SK-N-SH (cell line): Measurements from ENCODE around the gene DTNA. TPM values are rescaled to one million over a fixed set of nuclear protein-coding genes. Genes with fewer than 3 reads are reported as not detected.

Experiments used
- CTCF ChIA-PET: fragments of 300-600, 350-600 bp; formaldehyde crosslinking; extraction: SDS; loops from one replicate; lab custom pipeline; 2021; lab: Yijun Ruan, JAX
- POLR2A ChIA-PET: fragments of 350-600 bp; sonication (Branson Sonifier 250); formaldehyde crosslinking; extraction: SDS; loops from one replicate; lab custom pipeline; 2020; ENCODE audit warnings: antibody characterized with exemption, inconsistent platforms; lab: Yijun Ruan, JAX
- DNase-seq: peaks from one replicate; pipeline ENCODE4 v3.0.0; 2012
- H2AFZ ChIP-seq: fragments of 200-600 bp; sonication (generic); 2 replicates; pipeline ENCODE4 v1.8.1; 2016; ENCODE audit warnings: antibody characterized with exemption, mild to moderate bottlenecking, low read depth
- H3F3A ChIP-seq: fragments of 200-600 bp; sonication (generic); replicated peaks from 2 replicates; pipeline ENCODE3; 2016; ENCODE audit warnings: antibody characterized with exemption, mild to moderate bottlenecking; ENCODE audit not compliant: insufficient read depth
- H3K27ac ChIP-seq, 2 experiments: fragments of 200-500 bp in 1 of 2; fragments of 200-600 bp in 1 of 2; sonication (Bioruptor generic) in 1 of 2; sonication (generic), shearing (Covaris generic) in 1 of 2; 2 replicates each; pipeline versions ENCODE4 v1.5.1 to v1.6.1; 2014 to 2016; ENCODE audit warnings: low read depth in 2 of 2, inconsistent platforms in 1 of 2, low read length in 1 of 2, mild to moderate bottlenecking in 1 of 2, mixed read lengths in 1 of 2
- H3K27me3 ChIP-seq: fragments of 200-600 bp; sonication (generic), shearing (Covaris generic); 2 replicates; pipeline ENCODE4 v1.6.1; 2016; ENCODE audit warnings: mixed run types; ENCODE audit not compliant: insufficient read depth
- H3K36me3 ChIP-seq, 2 experiments: fragments of 200-500 bp in 1 of 2; fragments of 200-600 bp in 1 of 2; sonication (Bioruptor generic) in 1 of 2; sonication (generic) in 1 of 2; replicated peaks in 1 of 2; 2 replicates each; pipeline versions ENCODE3 to v1.5.1; 2014 to 2016; ENCODE audit warnings: low read length in 1 of 2, mild to moderate bottlenecking in 1 of 2; ENCODE audit not compliant: insufficient read depth in 2 of 2, control insufficient read depth in 1 of 2
- H3K4me1 ChIP-seq, 2 experiments: fragments of 200-500 bp in 1 of 2; fragments of 200-600 bp in 1 of 2; sonication (Bioruptor generic) in 1 of 2; sonication (generic), shearing (Covaris generic) in 1 of 2; 2 replicates each; pipeline versions ENCODE4 v1.5.1 to v1.6.1; 2014 to 2016; ENCODE audit warnings: low read depth in 1 of 2, low read length in 1 of 2, mixed run types in 1 of 2; ENCODE audit not compliant: insufficient read depth in 2 of 2, control insufficient read depth in 1 of 2
- H3K4me2 ChIP-seq: fragments of 200-600 bp; sonication (generic), shearing (Covaris generic); 2 replicates; pipeline ENCODE4 v1.6.1; 2017; ENCODE audit warnings: mixed run types
- H3K4me3 ChIP-seq, 2 experiments: fragments of 200-500 bp in 1 of 2; fragments of 200-600 bp in 1 of 2; sonication (Bioruptor generic) in 1 of 2; sonication (generic), shearing (Covaris generic) in 1 of 2; 2 replicates each; pipeline versions ENCODE4 v1.5.1 to v1.8.1; 2014 to 2016; ENCODE audit warnings: low read depth in 2 of 2, inconsistent platforms in 1 of 2, low read length in 1 of 2, mild to moderate bottlenecking in 1 of 2, mixed read lengths in 1 of 2, moderate library complexity in 1 of 2
- H3K79me2 ChIP-seq: fragments of 200-600 bp; sonication (generic); 2 replicates; pipeline ENCODE4 v1.8.1; 2017; ENCODE audit warnings: mild to moderate bottlenecking; ENCODE audit not compliant: insufficient read depth
- H3K9ac ChIP-seq: fragments of 200-600 bp; sonication (generic); 2 replicates; pipeline ENCODE4 v1.6.1; 2017; ENCODE audit warnings: mixed run types
- H3K9me2 ChIP-seq: fragments of 200-600 bp; sonication (generic); 2 replicates; pipeline ENCODE4 v1.6.1; 2017; ENCODE audit warnings: mixed run types
- H3K9me3 ChIP-seq: fragments of 200-600 bp; sonication (generic); 2 replicates; pipeline ENCODE4 v1.6.1; 2017; ENCODE audit warnings: mixed run types, mild to moderate bottlenecking, moderate library complexity
- H4K20me1 ChIP-seq: fragments of 200-600 bp; sonication (generic); 2 replicates; pipeline ENCODE4 v1.6.1; 2017; ENCODE audit warnings: mild to moderate bottlenecking, mixed run types; ENCODE audit not compliant: insufficient read depth
- CHD2 ChIP-seq: fragments of 150-350 bp; IDR thresholded peaks from 2 replicates; pipeline ENCODE4 v1.6.1; 2018; ENCODE audit warnings: low read length; ENCODE audit not compliant: partially characterized antibody
- ELF1 ChIP-seq: IDR thresholded peaks from 2 replicates; pipeline ENCODE4 v1.4.0; 2012
- FOSL2 ChIP-seq: IDR thresholded peaks from 2 replicates; pipeline ENCODE4 v1.4.0; 2012; ENCODE audit warnings: low read depth, mild to moderate bottlenecking, moderate library complexity, borderline replicate concordance
- FOXJ3 ChIP-seq: sonication (generic); formaldehyde crosslinking; IDR thresholded peaks from 2 replicates; pipeline ENCODE4 v1.5.1; 2020; ENCODE audit warnings: mild to moderate bottlenecking, missing genetic modification reagents
- FOXM1 ChIP-seq: IDR thresholded peaks from 2 replicates; pipeline ENCODE4 v1.4.0; 2012; ENCODE audit warnings: low read depth, mild to moderate bottlenecking
- GATA2 ChIP-seq: sonication (generic); formaldehyde crosslinking; IDR thresholded peaks from 2 replicates; pipeline ENCODE4 v1.5.0; 2020; ENCODE audit warnings: mild to moderate bottlenecking, missing genetic modification reagents
- IRF3 ChIP-seq: fragments of 150-350 bp; IDR thresholded peaks from 2 replicates; pipeline ENCODE4 v1.6.1; 2016; ENCODE audit warnings: mild to moderate bottlenecking, low read depth, low read length
- JUND ChIP-seq: IDR thresholded peaks from 2 replicates; pipeline ENCODE4 v1.4.0; 2012
- NRF1 ChIP-seq: IDR thresholded peaks from 2 replicates; pipeline ENCODE4 v1.6.1; 2012; ENCODE audit warnings: low read depth, mild to moderate bottlenecking, low read length
- RAD21 ChIP-seq: IDR thresholded peaks from 2 replicates; pipeline ENCODE4 v1.6.1; 2012; ENCODE audit warnings: mild to moderate bottlenecking, low read length
- SMC3 ChIP-seq: IDR thresholded peaks from 2 replicates; pipeline ENCODE4 v1.6.1; 2012; ENCODE audit warnings: low read depth, low read length, improper control_type of control experiment
- TAF1 ChIP-seq: IDR thresholded peaks from 2 replicates; pipeline ENCODE4 v1.6.1; 2012; ENCODE audit warnings: low read depth, mild to moderate bottlenecking, low read length, moderate library complexity, borderline replicate concordance
- TCF12 ChIP-seq: IDR thresholded peaks from 2 replicates; pipeline ENCODE4 v1.4.0; 2012
- TEAD4 ChIP-seq: IDR thresholded peaks from 2 replicates; pipeline ENCODE4 v1.4.0; 2012; ENCODE audit warnings: mild to moderate bottlenecking, borderline replicate concordance; ENCODE audit not compliant: insufficient read depth
- YY1 ChIP-seq: IDR thresholded peaks from 2 replicates; pipeline ENCODE4 v1.4.0; 2012; ENCODE audit warnings: low read depth, mild to moderate bottlenecking
- polyA plus RNA-seq, 3 experiments: library from polyadenylated mRNA; depleted of rRNA; stranded (reverse); fragments of >200 nt; gene quantifications; 2 replicates each; pipeline ENCODE4 v1.2.3, GENCODE V29; 2012
- TF ChIP-seq, protein P1 (sequence below): IDR thresholded peaks from 2 replicates; pipeline ENCODE4; 2012
- TF ChIP-seq, protein P2 (sequence below): fragments of 200-600 bp; sonication (generic); IDR thresholded peaks from 2 replicates; pipeline ENCODE4 v1.6.1; 2017; ENCODE audit warnings: antibody characterized with exemption, mild to moderate bottlenecking, moderate library complexity
- TF ChIP-seq, protein P3 (sequence below): IDR thresholded peaks from 2 replicates; pipeline ENCODE4 v1.4.0; 2012; ENCODE audit warnings: low read depth, borderline replicate concordance
- TF ChIP-seq, protein P4 (sequence below): IDR thresholded peaks from 2 replicates; pipeline ENCODE4 v1.4.0; 2012; ENCODE audit warnings: low read depth

The DTNA gene
- polyA plus RNA-seq, 1 of the 3 experiments (the other 2 are of a cell fraction), result 7.9 TPM

DNA sequence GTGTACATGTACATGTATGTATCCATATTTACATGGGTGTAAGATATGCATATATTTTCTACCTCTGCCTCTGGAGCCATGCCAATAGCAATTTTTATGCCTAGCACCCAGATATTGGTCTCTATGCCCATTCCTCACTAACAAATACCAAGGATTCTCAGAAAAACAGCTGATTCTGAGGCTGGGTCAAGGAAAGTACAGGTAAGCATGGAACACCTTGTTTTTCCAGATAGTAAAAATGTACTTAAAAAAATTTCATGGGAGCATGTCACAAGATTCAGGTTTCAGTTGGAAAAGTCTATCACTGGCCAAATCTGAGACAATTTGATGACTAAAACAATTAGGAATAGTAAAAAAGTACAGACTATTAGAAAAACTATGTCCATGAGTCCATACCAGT lies 216.6 kb downstream of the DTNA start:
- Histone ChIP-seq H3K27ac (no peak overlapping the region), H3K27me3 (no peaks in the 10 kb centered on the region), H3K9ac (no peak overlapping the region), H3K4me2 (no peak overlapping the region), H3K4me1 (0 out of 4 replicates have a peak, but pooled peaks cover 0 to 4% of the 10 kb centered on the region in 2 experiments), H3K36me3 (no peaks in the 10 kb centered on the region), H4K20me1 (no peaks in the 10 kb centered on the region), H3K9me3 (no peaks in the 10 kb centered on the region), H3K4me3 (no peak overlapping the region), H3F3A (no peaks in the 10 kb centered on the region), H3K79me2 (no peaks in the 10 kb centered on the region), H2AFZ (no peak overlapping the region), H3K9me2 (no peaks in the 10 kb centered on the region)
- no peak for DNase-seq
- TF ChIP-seq GATA2 (CRISPR knock-in tag), result no peak
- TF ChIP-seq CHD2, result no peak
- TF ChIP-seq, protein P1, sequence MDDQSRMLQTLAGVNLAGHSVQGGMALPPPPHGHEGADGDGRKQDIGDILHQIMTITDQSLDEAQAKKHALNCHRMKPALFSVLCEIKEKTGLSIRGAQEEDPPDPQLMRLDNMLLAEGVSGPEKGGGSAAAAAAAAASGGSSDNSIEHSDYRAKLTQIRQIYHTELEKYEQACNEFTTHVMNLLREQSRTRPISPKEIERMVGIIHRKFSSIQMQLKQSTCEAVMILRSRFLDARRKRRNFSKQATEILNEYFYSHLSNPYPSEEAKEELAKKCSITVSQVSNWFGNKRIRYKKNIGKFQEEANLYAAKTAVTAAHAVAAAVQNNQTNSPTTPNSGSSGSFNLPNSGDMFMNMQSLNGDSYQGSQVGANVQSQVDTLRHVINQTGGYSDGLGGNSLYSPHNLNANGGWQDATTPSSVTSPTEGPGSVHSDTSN, result no peak
- TF ChIP-seq RAD21, result no peak
- TF ChIP-seq TEAD4, result no peak
- no peak for TF ChIP-seq FOXM1
- TF ChIP-seq IRF3, result no peak
- TF ChIP-seq JUND, result no peak
- no peak for TF ChIP-seq NRF1
- TF ChIP-seq, protein P2, sequence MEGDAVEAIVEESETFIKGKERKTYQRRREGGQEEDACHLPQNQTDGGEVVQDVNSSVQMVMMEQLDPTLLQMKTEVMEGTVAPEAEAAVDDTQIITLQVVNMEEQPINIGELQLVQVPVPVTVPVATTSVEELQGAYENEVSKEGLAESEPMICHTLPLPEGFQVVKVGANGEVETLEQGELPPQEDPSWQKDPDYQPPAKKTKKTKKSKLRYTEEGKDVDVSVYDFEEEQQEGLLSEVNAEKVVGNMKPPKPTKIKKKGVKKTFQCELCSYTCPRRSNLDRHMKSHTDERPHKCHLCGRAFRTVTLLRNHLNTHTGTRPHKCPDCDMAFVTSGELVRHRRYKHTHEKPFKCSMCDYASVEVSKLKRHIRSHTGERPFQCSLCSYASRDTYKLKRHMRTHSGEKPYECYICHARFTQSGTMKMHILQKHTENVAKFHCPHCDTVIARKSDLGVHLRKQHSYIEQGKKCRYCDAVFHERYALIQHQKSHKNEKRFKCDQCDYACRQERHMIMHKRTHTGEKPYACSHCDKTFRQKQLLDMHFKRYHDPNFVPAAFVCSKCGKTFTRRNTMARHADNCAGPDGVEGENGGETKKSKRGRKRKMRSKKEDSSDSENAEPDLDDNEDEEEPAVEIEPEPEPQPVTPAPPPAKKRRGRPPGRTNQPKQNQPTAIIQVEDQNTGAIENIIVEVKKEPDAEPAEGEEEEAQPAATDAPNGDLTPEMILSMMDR, result no peak
- no peak for TF ChIP-seq TCF12
- TF ChIP-seq FOXJ3 (CRISPR knock-in tag), result no peak
- TF ChIP-seq SMC3, result no peak
- TF ChIP-seq FOSL2, result no peak
- no peak for TF ChIP-seq TAF1
- TF ChIP-seq, protein P3, sequence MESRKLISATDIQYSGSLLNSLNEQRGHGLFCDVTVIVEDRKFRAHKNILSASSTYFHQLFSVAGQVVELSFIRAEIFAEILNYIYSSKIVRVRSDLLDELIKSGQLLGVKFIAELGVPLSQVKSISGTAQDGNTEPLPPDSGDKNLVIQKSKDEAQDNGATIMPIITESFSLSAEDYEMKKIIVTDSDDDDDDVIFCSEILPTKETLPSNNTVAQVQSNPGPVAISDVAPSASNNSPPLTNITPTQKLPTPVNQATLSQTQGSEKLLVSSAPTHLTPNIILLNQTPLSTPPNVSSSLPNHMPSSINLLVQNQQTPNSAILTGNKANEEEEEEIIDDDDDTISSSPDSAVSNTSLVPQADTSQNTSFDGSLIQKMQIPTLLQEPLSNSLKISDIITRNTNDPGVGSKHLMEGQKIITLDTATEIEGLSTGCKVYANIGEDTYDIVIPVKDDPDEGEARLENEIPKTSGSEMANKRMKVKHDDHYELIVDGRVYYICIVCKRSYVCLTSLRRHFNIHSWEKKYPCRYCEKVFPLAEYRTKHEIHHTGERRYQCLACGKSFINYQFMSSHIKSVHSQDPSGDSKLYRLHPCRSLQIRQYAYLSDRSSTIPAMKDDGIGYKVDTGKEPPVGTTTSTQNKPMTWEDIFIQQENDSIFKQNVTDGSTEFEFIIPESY, result no peak
- no peak for TF ChIP-seq YY1
- TF ChIP-seq, protein P4, sequence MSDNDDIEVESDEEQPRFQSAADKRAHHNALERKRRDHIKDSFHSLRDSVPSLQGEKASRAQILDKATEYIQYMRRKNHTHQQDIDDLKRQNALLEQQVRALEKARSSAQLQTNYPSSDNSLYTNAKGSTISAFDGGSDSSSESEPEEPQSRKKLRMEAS, result no peak
- TF ChIP-seq ELF1, result no peak
- POLR2A ChIA-PET, result no interaction called here
- CTCF ChIA-PET, result no interaction called here
